Suprapubic skin (tissue), 4 donors: ENCODE data around the gene DENND6B.

Source experiments
- CTCF ChIP-seq, 2 donors: fragments of 200-600 bp in 1 of 2; fragments of 450-650 bp in 1 of 2; sonication (generic) in 1 of 2; IDR thresholded peaks; one replicate each; pipeline ENCODE4 v1.5.1; 2016 to 2019; ENCODE audit warnings: antibody characterized with exemption in 2 of 2, mild to moderate bottlenecking in 1 of 2, moderate library complexity in 1 of 2
- EP300 ChIP-seq: sonication (generic); formaldehyde crosslinking; IDR thresholded peaks from one replicate; pipeline ENCODE4 v1.6.1; 2017; ENCODE audit warnings: antibody characterized with exemption
- POLR2A ChIP-seq, 2 donors: fragments of 450-650 bp; IDR thresholded peaks; one replicate each; pipeline ENCODE4 v1.6.1; 2017; ENCODE audit warnings: antibody characterized with exemption in 2 of 2, mild to moderate bottlenecking in 2 of 2, moderate library complexity in 2 of 2
- POLR2AphosphoS5 ChIP-seq, 3 donors: sonication (generic); formaldehyde crosslinking; IDR thresholded peaks; one replicate each; pipeline ENCODE4 v1.6.1; 2017; ENCODE audit warnings: antibody characterized with exemption in 3 of 3

DNA sequence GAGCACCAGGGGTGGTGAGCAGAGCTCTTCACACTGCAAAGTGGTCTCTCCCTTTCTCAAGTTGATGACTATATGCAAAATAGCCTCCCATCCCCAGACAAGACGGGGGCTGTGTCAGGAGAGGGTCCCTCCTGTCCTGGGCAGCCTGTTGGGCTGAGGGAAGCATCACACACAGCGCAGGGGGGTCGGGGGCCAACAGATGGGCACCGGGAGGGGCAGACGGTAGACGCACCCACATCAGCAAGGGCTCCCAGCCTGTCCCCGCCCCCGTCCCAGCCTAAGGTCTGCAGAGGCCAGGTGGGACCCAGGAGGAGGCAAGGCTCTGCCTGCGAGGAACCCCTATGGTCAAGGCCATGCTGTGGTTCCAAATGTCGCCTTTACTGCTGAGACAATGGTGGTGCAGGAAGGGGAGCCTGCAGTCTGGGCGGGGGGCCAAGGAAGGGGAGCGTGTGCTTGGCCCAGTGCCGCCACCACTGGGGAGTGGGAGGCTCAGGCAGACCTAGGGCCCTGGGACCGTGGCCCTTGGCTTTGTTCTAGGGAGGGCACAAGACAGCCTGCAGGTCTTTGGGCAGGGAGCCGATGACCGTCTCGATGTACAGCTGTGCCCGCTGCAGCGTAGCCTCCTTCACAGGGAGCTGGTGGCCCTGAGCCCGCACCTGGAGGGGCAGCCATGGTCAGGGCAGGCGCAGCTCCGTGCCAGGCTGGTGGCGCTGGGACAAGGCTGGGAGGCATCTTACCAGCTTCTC is 15.0 kb downstream of the DENND6B start:
- TF ChIP-seq CTCF (IDR thresholded peaks at IDR 0.05) (no peak), POLR2A (IDR thresholded peaks at IDR 0.05) (no peak), POLR2AphosphoS5 (IDR thresholded peaks at IDR 0.05) (no peak), EP300 (no peak)
